SKM-1 treated with dmso at 0.1 percent for 144 hours (cell line): Measurements from ENCODE around the gene EHD4.

ENCODE experiments used
- DNase-seq: peaks from one replicate; lab custom pipeline; 2025; ENCODE audit not compliant: unreplicated experiment; lab: John Stamatoyannopoulos, UW

EHD4 gene

DNA sequence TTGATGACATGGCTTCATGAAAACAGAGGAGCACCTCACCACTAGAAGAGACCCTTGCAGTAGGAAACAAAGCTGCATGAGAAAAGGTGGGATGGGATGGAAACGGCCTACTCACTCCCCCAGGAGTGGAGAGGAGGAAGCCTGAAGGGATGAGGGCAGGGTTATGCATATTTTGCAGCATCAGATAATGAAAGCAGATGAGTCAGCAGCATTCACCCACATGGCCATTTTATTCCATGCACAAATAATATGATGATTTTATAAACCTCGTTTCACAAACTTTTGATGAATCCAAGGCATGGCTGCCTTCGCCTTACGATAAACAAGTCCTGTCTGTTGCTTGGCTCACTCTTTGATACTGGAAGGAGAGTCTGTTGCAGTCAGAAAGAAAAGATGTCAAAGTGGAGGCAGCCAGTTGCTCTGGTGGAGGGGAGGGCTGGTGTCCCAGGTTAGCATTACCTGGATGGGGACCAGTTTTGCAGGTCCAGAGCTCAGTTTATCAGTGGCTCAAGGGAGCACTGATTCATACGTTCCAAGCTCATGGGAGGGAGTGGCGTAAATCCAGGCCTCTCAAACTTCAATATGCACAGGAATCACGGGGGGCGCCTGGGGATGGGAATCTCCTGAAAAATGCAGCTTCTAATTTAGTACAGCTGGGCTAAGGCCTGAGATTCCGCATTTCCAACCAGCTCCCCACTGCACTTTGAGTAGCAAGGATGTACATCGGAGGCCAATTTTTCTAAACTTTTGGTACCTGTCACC, 9.2 kb upstream of the EHD4 start:
- no peak for DNase-seq

GRCh38 chr15:41980654-41981323, 8.4 kb upstream of the EHD4 start:
- no peak for DNase-seq

DNA sequence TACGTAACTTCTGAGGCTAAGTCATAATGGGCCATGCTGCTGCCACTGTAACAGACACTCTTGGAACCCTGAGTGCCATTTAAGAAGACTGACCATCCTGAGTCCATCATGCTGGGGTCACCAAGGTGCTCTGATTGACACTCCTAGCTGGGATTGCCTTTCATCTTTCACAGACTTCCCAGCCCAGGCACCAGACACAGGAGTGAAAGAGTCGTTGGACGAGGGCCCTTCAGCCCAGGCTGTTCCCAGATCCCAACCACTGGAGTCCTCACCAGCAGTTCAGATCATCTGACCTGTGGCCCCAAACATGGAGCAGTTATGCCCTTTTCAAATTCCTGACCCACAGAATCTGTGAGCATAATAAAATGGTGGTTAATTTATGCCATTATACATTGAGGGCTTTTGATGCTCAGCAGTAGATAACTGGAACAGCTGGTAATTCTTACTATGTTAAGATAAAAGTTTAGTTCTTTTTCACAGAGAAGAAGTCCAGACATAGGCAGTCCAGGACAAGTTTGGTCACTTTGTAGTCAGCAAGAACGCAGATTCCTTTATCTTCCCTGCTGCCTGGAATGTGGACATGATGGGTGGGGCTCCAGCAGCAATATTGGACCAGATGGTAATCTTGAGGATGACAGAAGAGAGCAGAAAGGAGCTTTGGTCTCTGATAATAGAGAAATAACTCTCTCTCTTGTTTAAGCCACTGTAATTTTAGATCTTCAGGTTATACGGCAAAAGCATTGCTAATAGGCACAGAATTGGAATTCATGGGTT, 7.3 kb upstream of the EHD4 start:
- no peak for DNase-seq

DNA sequence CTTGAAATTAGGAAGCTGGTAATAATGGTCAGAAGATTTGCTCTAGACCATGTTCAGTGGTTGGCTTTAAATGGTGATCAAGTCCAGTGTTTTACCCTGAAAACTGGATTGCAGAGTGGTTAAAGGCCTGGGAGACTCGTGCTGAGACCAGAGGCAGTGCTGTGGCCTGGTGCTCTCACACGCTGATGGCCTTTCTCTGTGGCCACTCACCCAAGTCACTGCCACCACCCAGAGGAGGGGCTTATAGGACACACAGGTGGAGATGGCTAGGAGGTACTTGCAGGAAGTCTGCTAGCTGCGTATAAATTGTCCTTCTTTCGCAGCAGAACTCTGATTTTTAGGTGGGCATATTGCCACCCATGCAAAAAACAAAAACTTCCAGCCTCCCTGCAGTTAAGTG, 6.2 kb upstream of the EHD4 start:
- DNase-seq = no peak

DNA sequence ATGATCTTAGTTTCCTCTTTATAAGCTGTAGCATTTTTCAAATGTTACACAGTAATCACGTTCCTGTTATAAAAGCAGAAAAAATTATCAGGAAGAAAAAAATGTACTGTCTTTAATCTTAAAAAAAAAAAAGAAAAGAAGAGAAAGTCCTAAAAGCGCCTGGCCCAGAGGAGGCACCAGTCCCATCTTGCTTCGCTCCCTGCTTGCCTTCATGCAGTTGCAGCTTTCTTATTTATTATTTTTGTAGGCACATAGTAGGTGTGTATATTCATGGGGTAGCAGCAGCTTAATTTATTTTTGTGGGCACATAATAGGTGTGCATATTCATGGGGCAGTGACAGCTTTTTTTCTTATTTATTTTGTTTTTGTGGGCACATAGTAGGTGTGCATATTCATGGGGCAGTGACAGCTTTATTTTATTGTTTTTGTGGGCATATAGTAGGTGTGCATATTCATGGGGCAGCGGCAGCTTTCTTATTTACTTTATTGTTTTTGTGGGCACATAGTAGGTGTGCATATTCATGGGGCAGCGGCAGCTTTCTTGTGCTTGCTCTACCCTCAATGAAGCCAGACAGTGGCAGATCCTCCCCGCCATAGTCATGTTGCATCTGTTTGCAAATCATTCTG, 5.5 kb upstream of the EHD4 start:
- DNase-seq = no peak

- no peak for DNase-seq
These were observed 3.3 kb upstream of the EHD4 start for GRCh38 chr15:41975669-41976068.

DNA sequence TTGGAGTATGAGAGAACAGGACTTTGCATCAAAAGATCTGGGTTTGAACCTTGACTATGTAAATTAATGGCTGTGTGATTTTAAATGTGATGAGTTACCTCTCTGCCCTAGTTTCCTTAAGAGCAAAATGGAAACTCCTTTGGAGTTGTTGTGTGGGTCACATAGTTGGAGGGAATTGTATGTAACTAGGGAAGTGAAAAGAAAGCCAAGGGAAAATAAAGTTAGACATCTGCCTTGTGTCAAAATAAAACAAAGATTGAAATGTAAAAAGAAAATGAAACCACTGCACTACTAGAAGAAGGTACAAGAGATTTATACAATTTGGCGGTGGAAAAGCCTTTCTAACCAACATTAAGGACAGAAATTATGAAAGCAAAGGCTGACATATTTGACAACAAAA, 1.7 kb upstream of the EHD4 start:
- no peak for DNase-seq

GRCh38 chr15:41971895-41972252, 483 bp downstream of the EHD4 start:
- no peak for DNase-seq

DNA sequence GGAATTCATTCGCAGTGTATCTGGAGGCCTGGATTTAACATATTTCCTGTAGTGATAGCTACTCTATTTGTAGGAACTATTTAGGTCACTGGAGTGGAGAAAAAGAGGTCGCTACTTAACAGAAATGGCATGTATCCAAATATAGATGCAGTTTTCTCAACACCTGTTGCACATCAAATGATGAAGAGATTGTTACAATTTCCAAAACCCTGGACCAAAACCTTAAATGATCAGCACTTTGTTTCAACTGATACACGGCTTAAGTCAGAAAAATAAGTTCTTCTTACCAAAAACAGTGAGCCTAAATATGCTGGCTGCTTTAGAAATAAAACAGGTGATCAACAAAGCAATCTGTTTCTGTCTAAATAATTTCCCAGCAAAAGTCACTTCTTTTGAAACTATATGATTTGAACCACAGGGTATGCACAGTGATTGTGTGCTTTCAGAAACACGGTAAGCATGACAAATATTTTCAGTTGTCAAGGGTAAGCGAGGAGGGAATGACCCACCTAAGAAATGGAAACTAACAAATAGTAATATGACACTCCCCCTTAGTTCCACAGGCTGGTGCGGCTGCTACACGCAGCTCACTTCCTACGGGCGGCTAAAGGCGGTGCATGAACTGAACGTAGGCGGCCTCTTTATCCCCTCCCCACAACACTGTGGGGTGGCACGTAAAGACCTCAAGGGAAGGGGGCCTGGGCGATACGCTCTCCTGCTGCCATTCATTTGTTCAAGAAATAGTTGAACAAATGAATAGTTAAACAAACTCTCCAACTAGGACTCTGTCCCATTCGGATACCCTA, 1.1 kb downstream of the EHD4 start:
- DNase-seq = no peak

- DNase-seq = no peak
These were observed 1.9 kb downstream of the EHD4 start for GRCh38 chr15:41970456-41970855.

- DNase-seq = no peak
These were observed 2.4 kb downstream of the EHD4 start for GRCh38 chr15:41969851-41970431.

DNA sequence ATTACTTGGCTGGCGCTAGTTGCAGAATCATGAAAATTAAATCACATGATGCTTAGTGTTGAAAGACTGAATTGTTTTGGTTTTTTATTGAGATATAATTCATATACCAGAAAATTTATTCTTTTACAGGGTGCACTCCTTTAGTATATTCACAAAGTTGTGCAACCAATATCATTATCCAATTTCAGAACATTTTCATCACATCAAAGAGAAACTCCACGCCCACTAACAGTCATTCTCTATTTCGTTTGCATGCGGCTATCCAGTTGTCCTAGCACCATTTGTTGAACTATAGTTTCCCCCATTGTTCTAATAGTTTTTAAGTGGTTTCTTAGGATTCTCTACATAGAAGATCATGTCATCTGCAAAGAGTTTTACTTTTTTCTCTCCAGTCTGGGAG, 3.7 kb downstream of the EHD4 start:
- no peak for DNase-seq

DNA sequence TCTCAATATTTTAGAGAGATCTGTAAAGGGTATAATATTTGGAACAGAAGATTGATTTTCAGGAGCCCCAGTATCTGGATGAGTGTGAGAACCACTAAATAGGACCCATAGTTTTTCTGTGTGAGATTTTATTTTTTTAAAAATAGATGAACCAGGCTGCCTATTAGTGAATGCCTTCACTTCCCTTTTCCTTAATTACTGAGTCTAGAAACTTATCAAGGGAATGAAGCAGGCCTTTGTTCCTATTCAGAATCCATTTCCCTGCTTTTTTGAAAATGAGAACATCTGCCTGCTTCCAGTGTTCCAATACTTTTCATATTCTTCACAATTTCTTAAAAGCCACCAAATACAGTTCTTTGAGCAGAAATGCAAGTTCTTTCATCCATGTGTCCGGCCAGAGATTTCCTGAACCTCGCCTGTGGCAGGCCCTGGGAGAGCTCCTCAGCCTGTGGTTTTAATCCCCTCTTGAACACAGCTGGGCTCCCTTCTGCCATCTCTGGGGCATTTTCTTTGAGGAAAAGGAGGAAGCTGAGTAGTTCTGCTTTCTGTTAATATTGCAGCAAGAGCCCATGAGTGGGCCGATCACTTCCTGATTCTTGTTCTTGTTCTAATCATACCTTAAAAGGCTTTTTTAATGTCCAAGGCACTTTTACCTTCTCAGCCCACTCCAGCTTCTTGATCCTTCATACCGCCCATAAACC, 4.7 kb downstream of the EHD4 start:
- DNase-seq = peak; percentile 93

GRCh38 chr15:41966920-41967465, 5.4 kb downstream of the EHD4 start:
- DNase-seq = no peak

GRCh38 chr15:41966414-41966812, 5.9 kb downstream of the EHD4 start:
- no peak for DNase-seq

GRCh38 chr15:41965441-41966413, 6.6 kb downstream of the EHD4 start:
- no peak for DNase-seq

- DNase-seq = no peak
These were observed 10.7 kb downstream of the EHD4 start for GRCh38 chr15:41961595-41962202.

GRCh38 chr15:41961001-41961518, 11.3 kb downstream of the EHD4 start:
- DNase-seq = no peak
